Measurements from ENCODE around the gene CTLA4. TPM values are rescaled to one million over a fixed set of nuclear protein-coding genes. Genes with fewer than 3 reads are reported as not detected.

The CTLA4 gene
- total RNA-seq, 1 donor from 2014 or later: 0.65 TPM

DNA sequence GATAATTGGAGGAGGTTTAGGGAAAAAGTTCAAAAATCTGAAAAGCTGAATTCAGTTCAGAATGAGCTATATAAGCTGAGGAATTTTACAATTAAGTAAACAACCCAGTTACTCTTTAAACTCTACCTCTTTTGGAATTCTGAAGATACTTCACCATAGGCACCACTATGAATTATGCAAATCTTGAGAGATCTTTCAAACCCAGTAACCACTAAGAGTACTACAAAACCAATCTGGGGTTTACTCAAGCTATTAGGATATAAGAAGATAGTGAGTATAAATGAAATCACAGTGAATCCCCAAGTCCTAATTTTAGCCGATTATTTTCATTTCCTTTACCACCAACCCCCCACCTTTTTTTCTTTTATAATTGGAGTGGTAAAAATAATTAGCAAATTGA lies 6.0 kb upstream of the CTLA4 start:
- H3K27ac Mint-ChIP-seq (ENCODE audit: unreplicated experiment): no peak overlapping the region
- H3K27me3 Mint-ChIP-seq (ENCODE audit: low read depth): no peaks in the 10 kb centered on the region
- DNase-seq (ENCODE audit: low read depth, low spot score): no peak
- H3K36me3 Mint-ChIP-seq (ENCODE audit: low read depth): no peaks in the 10 kb centered on the region
- TF ChIP-seq, protein P1, sequence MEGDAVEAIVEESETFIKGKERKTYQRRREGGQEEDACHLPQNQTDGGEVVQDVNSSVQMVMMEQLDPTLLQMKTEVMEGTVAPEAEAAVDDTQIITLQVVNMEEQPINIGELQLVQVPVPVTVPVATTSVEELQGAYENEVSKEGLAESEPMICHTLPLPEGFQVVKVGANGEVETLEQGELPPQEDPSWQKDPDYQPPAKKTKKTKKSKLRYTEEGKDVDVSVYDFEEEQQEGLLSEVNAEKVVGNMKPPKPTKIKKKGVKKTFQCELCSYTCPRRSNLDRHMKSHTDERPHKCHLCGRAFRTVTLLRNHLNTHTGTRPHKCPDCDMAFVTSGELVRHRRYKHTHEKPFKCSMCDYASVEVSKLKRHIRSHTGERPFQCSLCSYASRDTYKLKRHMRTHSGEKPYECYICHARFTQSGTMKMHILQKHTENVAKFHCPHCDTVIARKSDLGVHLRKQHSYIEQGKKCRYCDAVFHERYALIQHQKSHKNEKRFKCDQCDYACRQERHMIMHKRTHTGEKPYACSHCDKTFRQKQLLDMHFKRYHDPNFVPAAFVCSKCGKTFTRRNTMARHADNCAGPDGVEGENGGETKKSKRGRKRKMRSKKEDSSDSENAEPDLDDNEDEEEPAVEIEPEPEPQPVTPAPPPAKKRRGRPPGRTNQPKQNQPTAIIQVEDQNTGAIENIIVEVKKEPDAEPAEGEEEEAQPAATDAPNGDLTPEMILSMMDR (conservative IDR thresholded peaks at IDR 0.05): no peak
- no peak overlapping the region for H3K4me3 Mint-ChIP-seq
- peaks cover 5% of the 10 kb centered on the region for H3K9me3 Mint-ChIP-seq
- H3K4me1 Mint-ChIP-seq: no peaks in the 10 kb centered on the region

DNA sequence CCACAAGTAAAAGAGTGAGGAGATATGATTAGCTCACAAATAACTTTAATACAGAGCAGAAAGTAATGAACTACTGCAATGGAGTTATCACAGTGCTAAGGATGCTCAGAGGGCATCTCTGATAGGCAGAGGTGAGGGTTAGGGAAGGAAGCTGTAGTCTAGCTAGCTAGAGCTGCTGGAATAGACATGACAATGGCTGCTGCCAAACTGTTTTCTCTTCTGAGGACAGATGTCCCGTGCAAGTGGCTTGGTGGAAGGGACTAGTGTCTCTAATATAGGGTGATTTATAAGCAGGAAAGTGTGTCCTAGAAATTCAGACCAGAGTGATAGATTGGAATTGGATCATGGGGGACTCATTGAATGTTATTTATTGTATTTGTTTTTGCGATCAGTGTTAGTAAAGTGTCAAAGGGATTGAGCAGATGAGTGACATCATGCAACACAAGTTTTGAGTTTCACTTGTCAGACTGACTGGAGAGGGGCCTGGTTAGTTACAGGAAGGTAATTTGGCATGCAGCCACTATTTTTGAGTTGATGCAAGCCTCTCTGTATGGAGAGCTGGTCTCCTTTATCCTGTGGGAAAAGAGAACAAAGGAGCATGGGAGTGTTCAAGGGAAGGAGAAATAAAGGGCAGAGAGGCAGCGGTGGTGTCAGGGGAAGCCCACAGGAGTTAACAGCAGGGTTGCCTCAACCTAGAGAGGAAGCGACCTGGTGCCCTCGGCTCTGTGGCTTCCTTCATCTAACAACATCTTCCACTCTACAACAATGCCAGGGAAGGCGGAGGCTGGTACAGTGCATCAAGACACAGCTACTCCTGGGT lies 1.9 kb downstream of the CTLA4 start:
- Mint-ChIP-seq H3K4me1 (peaks cover 14% of the 10 kb centered on the region), H3K27ac (ENCODE audit: unreplicated experiment) (no peak overlapping the region), H3K36me3 (ENCODE audit: low read depth) (no peaks in the 10 kb centered on the region), H3K4me3 (no peak overlapping the region), H3K27me3 (ENCODE audit: low read depth) (no peaks in the 10 kb centered on the region), H3K9me3 (peaks cover 7% of the 10 kb centered on the region)
- TF ChIP-seq, protein P1 (conservative IDR thresholded peaks at IDR 0.05): no peak
- DNase-seq (ENCODE audit: low read depth, low spot score): no peak

DNA sequence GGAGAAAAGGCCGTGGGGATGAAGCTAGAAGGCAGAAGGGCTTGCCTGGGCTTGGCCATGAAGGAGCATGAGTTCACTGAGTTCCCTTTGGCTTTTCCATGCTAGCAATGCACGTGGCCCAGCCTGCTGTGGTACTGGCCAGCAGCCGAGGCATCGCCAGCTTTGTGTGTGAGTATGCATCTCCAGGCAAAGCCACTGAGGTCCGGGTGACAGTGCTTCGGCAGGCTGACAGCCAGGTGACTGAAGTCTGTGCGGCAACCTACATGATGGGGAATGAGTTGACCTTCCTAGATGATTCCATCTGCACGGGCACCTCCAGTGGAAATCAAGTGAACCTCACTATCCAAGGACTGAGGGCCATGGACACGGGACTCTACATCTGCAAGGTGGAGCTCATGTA lies 2.9 kb downstream of the CTLA4 start:
- no peaks in the 10 kb centered on the region for H3K36me3 Mint-ChIP-seq (ENCODE audit: low read depth)
- DNase-seq (ENCODE audit: low read depth, low spot score): no peak
- TF ChIP-seq, protein P1 (conservative IDR thresholded peaks at IDR 0.05): no peak
- H3K27me3 Mint-ChIP-seq (ENCODE audit: low read depth): no peaks in the 10 kb centered on the region
- peaks cover 7% of the 10 kb centered on the region for H3K9me3 Mint-ChIP-seq
- no peak overlapping the region for H3K27ac Mint-ChIP-seq (ENCODE audit: unreplicated experiment)
- H3K4me1 Mint-ChIP-seq: peaks cover 14% of the 10 kb centered on the region
- H3K4me3 Mint-ChIP-seq: no peak overlapping the region

DNA sequence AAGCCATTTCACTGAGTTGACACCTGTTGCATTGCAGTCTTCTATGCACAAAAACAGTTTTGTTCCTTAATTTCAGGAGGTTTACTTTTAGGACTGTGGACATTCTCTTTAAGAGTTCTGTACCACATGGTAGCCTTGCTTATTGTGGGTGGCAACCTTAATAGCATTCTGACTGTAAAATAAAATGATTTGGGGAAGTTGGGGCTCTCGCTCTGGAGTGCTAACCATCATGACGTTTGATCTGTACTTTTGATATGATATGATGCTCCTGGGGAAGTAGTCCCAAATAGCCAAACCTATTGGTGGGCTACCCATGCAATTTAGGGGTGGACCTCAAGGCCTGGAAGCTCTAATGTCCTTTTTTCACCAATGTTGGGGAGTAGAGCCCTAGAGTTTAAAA lies 3.4 kb downstream of the CTLA4 start:
- TF ChIP-seq, protein P1 (conservative IDR thresholded peaks at IDR 0.05): no peak

DNA sequence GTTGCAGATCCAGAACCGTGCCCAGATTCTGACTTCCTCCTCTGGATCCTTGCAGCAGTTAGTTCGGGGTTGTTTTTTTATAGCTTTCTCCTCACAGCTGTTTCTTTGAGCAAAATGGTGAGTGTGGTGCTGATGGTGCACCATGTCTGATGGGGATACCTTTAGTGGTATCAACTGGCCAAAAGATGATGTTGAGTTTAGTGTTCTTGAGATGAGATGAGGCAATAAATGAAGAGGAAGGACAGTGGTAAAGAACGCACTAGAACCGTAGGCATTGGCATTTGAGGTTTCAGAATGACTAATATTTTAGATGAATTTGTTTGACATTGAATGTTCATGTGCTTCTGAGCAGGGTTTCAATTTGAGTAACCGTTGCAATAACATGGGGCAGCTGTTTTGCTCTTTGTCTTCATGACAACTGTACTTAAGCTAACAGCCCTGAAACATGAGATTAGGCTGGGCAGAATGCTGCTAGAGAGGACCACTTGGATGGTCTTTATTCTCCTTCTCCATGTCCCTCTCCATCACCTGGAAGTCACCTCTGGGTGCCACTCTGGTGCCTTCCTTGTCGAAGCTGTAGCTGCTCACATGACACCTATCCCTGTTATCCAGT lies 3.9 kb downstream of the CTLA4 start:
- Mint-ChIP-seq H3K36me3 (ENCODE audit: low read depth) (no peaks in the 10 kb centered on the region), H3K9me3 (peaks cover 2% of the 10 kb centered on the region), H3K4me3 (no peak overlapping the region), H3K4me1 (peaks cover 14% of the 10 kb centered on the region), H3K27ac (ENCODE audit: unreplicated experiment) (no peak overlapping the region), H3K27me3 (ENCODE audit: low read depth) (no peaks in the 10 kb centered on the region)
- TF ChIP-seq, protein P1 (conservative IDR thresholded peaks at IDR 0.05): no peak
- no peak for DNase-seq (ENCODE audit: low read depth, low spot score)

More for the DNA sequence above, 3.4 kb downstream of the CTLA4 start:
- H3K9me3 Mint-ChIP-seq: peaks cover 4% of the 10 kb centered on the region
- no peak overlapping the region for H3K4me3 Mint-ChIP-seq
- peaks cover 14% of the 10 kb centered on the region for H3K4me1 Mint-ChIP-seq
- no peak for DNase-seq (ENCODE audit: low read depth, low spot score)
- no peak overlapping the region for H3K27ac Mint-ChIP-seq (ENCODE audit: unreplicated experiment)
- no peaks in the 10 kb centered on the region for H3K36me3 Mint-ChIP-seq (ENCODE audit: low read depth)
- H3K27me3 Mint-ChIP-seq (ENCODE audit: low read depth): no peaks in the 10 kb centered on the region

All from neural crest cell (in vitro differentiated cells).